HUES64 (cell line): ENCODE data around the gene CTDP1.
A peak's percentile ranks its signal among the peaks of the same experiment; 100 is the strongest.

Source experiments
- H3K27ac ChIP-seq: 2 replicates; pipeline ENCODE4 v1.7.0; 2013; ENCODE audit warnings: low read depth, low read length, inconsistent platforms
- H3K27me3 ChIP-seq: 2 replicates; pipeline ENCODE4 v1.6.1; 2013; ENCODE audit warnings: mild to moderate bottlenecking, low read length; ENCODE audit not compliant: insufficient read depth
- H3K36me3 ChIP-seq: 2 replicates; pipeline ENCODE4 v1.6.1; 2013; ENCODE audit warnings: mild to moderate bottlenecking, low read length; ENCODE audit not compliant: insufficient read depth
- H3K4me1 ChIP-seq: 2 replicates; pipeline ENCODE4 v1.6.1; 2013; ENCODE audit warnings: mild to moderate bottlenecking, low read length, moderate library complexity; ENCODE audit not compliant: insufficient read depth
- H3K4me3 ChIP-seq: 2 replicates; pipeline ENCODE4 v1.5.1; 2013; ENCODE audit warnings: mild to moderate bottlenecking, low read length, moderate library complexity
- H3K9ac ChIP-seq: 2 replicates; pipeline ENCODE4 v1.6.1; 2013; ENCODE audit warnings: mild to moderate bottlenecking, low read depth, low read length
- H3K9me3 ChIP-seq: 2 replicates; pipeline ENCODE4 v1.6.1; 2013; ENCODE audit warnings: low read depth, low read length; ENCODE audit not compliant: insufficient read depth
- WGBS: fragments of 150-250, 120-280 bp; methylation state at CpG from one replicate; pipeline ENCODE4 v1.1.7; 2013; ENCODE audit warnings: missing lambda C conversion rate; 5-methylcytosine and 5-hydroxymethylcytosine counted together

The CTDP1 gene

GRCh38 chr18:79797518-79798345 lies 118.1 kb downstream of the CTDP1 start, which contains the start of gene KCNG2:
Gene KCNG2 (plus strand): TSS chr18:79797938. CDS start chr18:79863668, 65,730 bp downstream.
- WGBS = 7% methylated on average over 92 of the region's 92 CpGs
- no peaks in the 10 kb centered on the region for H3K4me1 ChIP-seq
- H3K4me3 ChIP-seq = peak within 1 kb of the TSS; percentile 54
- H3K9ac ChIP-seq = peak within 1 kb of the TSS; percentile 44; the same call in 1 of the 2 replicates
- H3K27ac ChIP-seq = no peak within 1 kb of the TSS
- H3K36me3 ChIP-seq = no peaks in the 10 kb centered on the region
- H3K9me3 ChIP-seq = no peaks in the 10 kb centered on the region
- peaks cover 57% of the 10 kb centered on the region for H3K27me3 ChIP-seq

GRCh38 chr18:79798346-79798998 lies 118.9 kb downstream of the CTDP1 start:
- Histone ChIP-seq H3K36me3 (no peaks in the 10 kb centered on the region), H3K9ac (peak overlapping the region; percentile 44; the same call in 1 of the 2 replicates), H3K9me3 (no peaks in the 10 kb centered on the region), H3K4me3 (peak overlapping the region; percentile 54), H3K27me3 (peaks cover 57% of the 10 kb centered on the region), H3K27ac (no peak overlapping the region), H3K4me1 (no peaks in the 10 kb centered on the region)
- 1% methylated on average over 78 of the region's 78 CpGs for WGBS

GRCh38 chr18:79798999-79799370 lies 119.4 kb downstream of the CTDP1 start:
- Histone ChIP-seq H3K4me3 (peak overlapping the region; percentile 54), H3K27me3 (peaks cover 57% of the 10 kb centered on the region)
- 16% methylated on average over 14 of the region's 14 CpGs for WGBS

GRCh38 chr18:79799619-79800370 lies 120.2 kb downstream of the CTDP1 start:
- H3K9me3 ChIP-seq = no peaks in the 10 kb centered on the region
- H3K4me1 ChIP-seq = no peaks in the 10 kb centered on the region
- no peak overlapping the region for H3K9ac ChIP-seq
- H3K36me3 ChIP-seq = no peaks in the 10 kb centered on the region
- H3K27me3 ChIP-seq = peaks cover 57% of the 10 kb centered on the region
- 91% methylated on average over 30 of the region's 30 CpGs for WGBS
- no peak overlapping the region for H3K27ac ChIP-seq
- H3K4me3 ChIP-seq = no peak overlapping the region

More at GRCh38 chr18:79798999-79799370, 119.4 kb downstream of the CTDP1 start:
- Histone ChIP-seq H3K27ac (no peak overlapping the region), H3K4me1 (no peaks in the 10 kb centered on the region), H3K9ac (peak overlapping the region; percentile 44; the same call in 1 of the 2 replicates), H3K36me3 (no peaks in the 10 kb centered on the region), H3K9me3 (no peaks in the 10 kb centered on the region)

- Histone ChIP-seq H3K27ac (no peak overlapping the region), H3K4me3 (no peak overlapping the region), H3K36me3 (no peaks in the 10 kb centered on the region), H3K9ac (no peak overlapping the region), H3K27me3 (peaks cover 56% of the 10 kb centered on the region), H3K9me3 (no peaks in the 10 kb centered on the region), H3K4me1 (no peaks in the 10 kb centered on the region)
- 93% methylated on average over 39 of the region's 39 CpGs for WGBS
Observed at GRCh38 chr18:79800371-79801180, 121.0 kb downstream of the CTDP1 start.

- Histone ChIP-seq H3K27ac (no peak overlapping the region), H3K9me3 (no peaks in the 10 kb centered on the region), H3K36me3 (no peaks in the 10 kb centered on the region), H3K4me1 (no peaks in the 10 kb centered on the region), H3K4me3 (no peak overlapping the region), H3K9ac (no peak overlapping the region), H3K27me3 (peaks cover 50% of the 10 kb centered on the region)
- 94% methylated on average over 13 of the region's 13 CpGs for WGBS
Observed at GRCh38 chr18:79801217-79801616, 121.6 kb downstream of the CTDP1 start.

GRCh38 chr18:79801641-79802040 lies 122.0 kb downstream of the CTDP1 start:
- Histone ChIP-seq H3K9ac (no peak overlapping the region), H3K27me3 (peaks cover 45% of the 10 kb centered on the region), H3K4me3 (no peak overlapping the region), H3K9me3 (no peaks in the 10 kb centered on the region), H3K4me1 (no peaks in the 10 kb centered on the region), H3K27ac (no peak overlapping the region), H3K36me3 (no peaks in the 10 kb centered on the region)
- 93% methylated on average over 9 of the region's 9 CpGs for WGBS

GRCh38 chr18:79802298-79802697 lies 122.7 kb downstream of the CTDP1 start:
- Histone ChIP-seq H3K9ac (no peak overlapping the region), H3K27me3 (peaks cover 39% of the 10 kb centered on the region), H3K9me3 (no peaks in the 10 kb centered on the region), H3K36me3 (no peaks in the 10 kb centered on the region), H3K27ac (no peak overlapping the region), H3K4me3 (no peak overlapping the region), H3K4me1 (no peaks in the 10 kb centered on the region)
- 94% methylated on average over 18 of the region's 18 CpGs for WGBS

GRCh38 chr18:79803611-79804051 lies 124.0 kb downstream of the CTDP1 start:
- Histone ChIP-seq H3K4me1 (no peaks in the 10 kb centered on the region), H3K9ac (no peak overlapping the region), H3K36me3 (no peaks in the 10 kb centered on the region), H3K9me3 (no peaks in the 10 kb centered on the region), H3K4me3 (no peak overlapping the region), H3K27ac (no peak overlapping the region), H3K27me3 (peaks cover 27% of the 10 kb centered on the region)
- 91% methylated on average over 14 of the region's 14 CpGs for WGBS
